B cell (primary cell): Measurements from ENCODE around the gene KCNJ16. TPM values are rescaled to one million over a fixed set of nuclear protein-coding genes. Genes with fewer than 3 reads are reported as not detected.

Source experiments
- ATAC-seq: fragments of 200-7000 bp; cut with Tn5 transposase; one replicate; pipeline ENCODE4 v1.10.0; 2021; ENCODE audit warnings: low read depth, mild to moderate bottlenecking, moderate number of reproducible peaks, moderate library complexity
- CTCF ChIA-PET: fragments of 350-600 bp; sonication (Branson Sonifier 250); formaldehyde crosslinking; loops from one replicate; lab custom pipeline; 2021; ENCODE audit warnings: antibody characterized with exemption, inconsistent platforms; lab: Charles Lee
- POLR2A ChIA-PET: fragments of 350-600 bp; sonication (Branson Sonifier 250); formaldehyde crosslinking; loops from one replicate; lab custom pipeline; 2021; ENCODE audit warnings: antibody characterized with exemption; lab: Charles Lee
- DNase-seq: peaks from one replicate; pipeline ENCODE4 v3.0.0; 2013
- H2AFZ ChIP-seq: 2 replicates; pipeline ENCODE4 v1.6.1; 2012; ENCODE audit warnings: mild to moderate bottlenecking, low read depth, low read length; ENCODE audit not compliant: insufficient read depth, poor library complexity, severe bottlenecking
- H3K27ac ChIP-seq, 2 donors: 1 replicate in 1 of 2; 2 replicates in 1 of 2; pipeline ENCODE4 v1.5.1; 2012 to 2013; ENCODE audit warnings: low read length in 2 of 2, mild to moderate bottlenecking in 2 of 2, moderate library complexity in 1 of 2
- H3K27me3 ChIP-seq, 4 experiments: fragments of 200-600 bp in 1 of 4; sonication (generic) in 1 of 4; replicated peaks in 1 of 4; 1 replicate in 2 of 4; 2 replicates in 2 of 4; pipeline versions ENCODE4 v1.6.1 to v1.7.0; 2013 to 2016; ENCODE audit warnings: low read length in 3 of 4, mild to moderate bottlenecking in 2 of 4, mixed read lengths in 1 of 4, moderate library complexity in 1 of 4; ENCODE audit not compliant: insufficient read depth in 4 of 4, control insufficient read depth in 3 of 4; ENCODE audit errors: control extremely low read depth in 1 of 4
- H3K36me3 ChIP-seq, 2 experiments: replicated peaks in 1 of 2; 1 replicate in 1 of 2; 2 replicates in 1 of 2; pipeline versions ENCODE4 v1.6.1 to v1.7.1; 2013; ENCODE audit warnings: low read length in 1 of 2; ENCODE audit not compliant: insufficient read depth in 2 of 2, control insufficient read depth in 1 of 2; ENCODE audit errors: control extremely low read depth in 1 of 2, extremely low read depth in 1 of 2
- H3K4me1 ChIP-seq, 2 donors: fragments of 200-600 bp in 1 of 2; sonication (generic) in 1 of 2; 1 replicate in 1 of 2; 2 replicates in 1 of 2; pipeline versions ENCODE4 v1.5.1 to v1.6.1; 2013 to 2017; ENCODE audit warnings: low read length in 2 of 2; ENCODE audit not compliant: control insufficient read depth in 2 of 2, insufficient read depth in 2 of 2
- H3K4me2 ChIP-seq: replicated peaks from 2 replicates; pipeline ENCODE3; 2012; ENCODE audit warnings: mild to moderate bottlenecking, low read depth, low read length; ENCODE audit not compliant: poor library complexity, severe bottlenecking
- H3K4me3 ChIP-seq, 5 experiments: fragments of 200-600 bp in 1 of 5; sonication (generic) in 1 of 5; 1 replicate in 3 of 5; 2 replicates in 2 of 5; pipeline versions ENCODE4 v1.5.1 to v1.7.0; 2011 to 2016; ENCODE audit warnings: low read length in 4 of 5, mild to moderate bottlenecking in 4 of 5, low read depth in 2 of 5, control low read depth in 1 of 5, moderate library complexity in 1 of 5; ENCODE audit not compliant: insufficient read depth in 1 of 5; ENCODE audit errors: control extremely low read depth in 1 of 5, extremely low read depth in 1 of 5
- H3K79me2 ChIP-seq: fragments of 200-600 bp; sonication (generic); one replicate; pipeline ENCODE4 v1.6.0; 2016; ENCODE audit warnings: low read length; ENCODE audit not compliant: control insufficient read depth, insufficient read depth
- H3K9ac ChIP-seq: fragments of 200-600 bp; sonication (generic); 2 replicates; pipeline ENCODE4 v1.6.1; 2017; ENCODE audit warnings: mild to moderate bottlenecking, low read length, moderate library complexity
- H3K9me3 ChIP-seq, 3 donors: one replicate each; pipeline versions ENCODE4 v1.6.1 to v1.7.1; 2013; ENCODE audit warnings: low read length in 2 of 3; ENCODE audit not compliant: control insufficient read depth in 2 of 3, insufficient read depth in 1 of 3; ENCODE audit errors: control extremely low read depth in 1 of 3
- H4K20me1 ChIP-seq: 2 replicates; pipeline ENCODE4 v1.6.0; 2012; ENCODE audit warnings: mild to moderate bottlenecking, low read length; ENCODE audit not compliant: insufficient read depth, control insufficient read depth, poor library complexity, severe bottlenecking
- H3K27ac Mint-ChIP-seq: one replicate; pipeline ENCODE4 v1.8.0; 2021; ENCODE audit warnings: mixed read lengths
- H3K27me3 Mint-ChIP-seq: one replicate; pipeline ENCODE4 v1.8.0; 2021; ENCODE audit warnings: mixed read lengths
- H3K4me1 Mint-ChIP-seq: one replicate; pipeline ENCODE4 v1.8.0; 2021; ENCODE audit warnings: mixed read lengths
- H3K4me3 Mint-ChIP-seq: one replicate; pipeline ENCODE4 v1.8.0; 2021; ENCODE audit warnings: mixed read lengths
- H3K9me3 Mint-ChIP-seq: one replicate; pipeline ENCODE4 v1.8.0; 2022; ENCODE audit warnings: mixed read lengths; ENCODE audit not compliant: insufficient read depth
- EZH2 ChIP-seq: IDR thresholded peaks from 2 replicates; pipeline ENCODE4 v1.6.1; 2012; ENCODE audit warnings: borderline replicate concordance, low read depth, mild to moderate bottlenecking, moderate library complexity, low read length; ENCODE audit not compliant: insufficient read depth, poor library complexity, severe bottlenecking
- WGBS: methylation state at CpG from one replicate; pipeline ENCODE4 v1.1.5; 2013; ENCODE audit warnings: missing lambda C conversion rate; ENCODE audit not compliant: insufficient coverage; 5-methylcytosine and 5-hydroxymethylcytosine counted together
- intact Hi-C: fragments of 100-400 bp; cut with micrococcal nuclease; formaldehyde crosslinking; loops from one replicate; pipeline ENCODE4 v1.10.0; 2022
- polyA plus RNA-seq: library from polyadenylated mRNA; depleted of rRNA; stranded (reverse); fragments of >200 nt; gene quantifications from 2 replicates; pipeline ENCODE4 v1.2.3, GENCODE V29; 2012
- total RNA-seq, 2 donors: library from RNA; stranded (reverse); fragments of 120-200 nt in 1 of 2; gene quantifications; 1 replicate in 1 of 2; 2 replicates in 1 of 2; pipeline versions ENCODE4 v1.2.3 to v1.2.4, GENCODE V29; 2013 to 2022
- TF ChIP-seq, protein P1 (sequence below): fragments of 200-600 bp; IDR thresholded peaks from one replicate; pipeline ENCODE4 v1.8.0; 2022; ENCODE audit warnings: antibody characterized with exemption, mild to moderate bottlenecking

The KCNJ16 gene
- total and polyA plus RNA-seq, 2 donors (not counting 1 experiment from before 2014, with no cell fraction given): not detected

GRCh38 chr17:70136131-70136530, 61.1 kb downstream of the KCNJ16 start:
- Histone ChIP-seq H3K79me2 (no peaks in the 10 kb centered on the region), H3K27me3 (no peaks in the 10 kb centered on the region), H2AFZ (no peak overlapping the region), H4K20me1 (no peaks in the 10 kb centered on the region), H3K9me3 (peaks cover 0 to 2% (median 0%) of the 10 kb centered on the region in 3 donors), H3K36me3 (no peaks in the 10 kb centered on the region), H3K4me2 (no peak overlapping the region), H3K4me1 (peaks cover 5 to 8% of the 10 kb centered on the region in 2 donors), H3K27ac (no peak overlapping the region), H3K9ac (no peak overlapping the region), H3K4me3 (no peak overlapping the region)
- no CpG with 5 or more reads among the region's 5 CpGs for WGBS
- peaks cover 15% of the 10 kb centered on the region for H3K4me1 Mint-ChIP-seq
- ATAC-seq: no peak
- CTCF ChIA-PET: interaction anchor here (2.1 kb wide), 1 partner anchor 8 kb away, joined by 4 read pairs; no protein-coding TSS in a partner anchor
- POLR2A ChIA-PET: no interaction called here
- H3K4me3 Mint-ChIP-seq: no peak overlapping the region
- intact Hi-C loops: no loop called here
- TF ChIP-seq, protein P1, sequence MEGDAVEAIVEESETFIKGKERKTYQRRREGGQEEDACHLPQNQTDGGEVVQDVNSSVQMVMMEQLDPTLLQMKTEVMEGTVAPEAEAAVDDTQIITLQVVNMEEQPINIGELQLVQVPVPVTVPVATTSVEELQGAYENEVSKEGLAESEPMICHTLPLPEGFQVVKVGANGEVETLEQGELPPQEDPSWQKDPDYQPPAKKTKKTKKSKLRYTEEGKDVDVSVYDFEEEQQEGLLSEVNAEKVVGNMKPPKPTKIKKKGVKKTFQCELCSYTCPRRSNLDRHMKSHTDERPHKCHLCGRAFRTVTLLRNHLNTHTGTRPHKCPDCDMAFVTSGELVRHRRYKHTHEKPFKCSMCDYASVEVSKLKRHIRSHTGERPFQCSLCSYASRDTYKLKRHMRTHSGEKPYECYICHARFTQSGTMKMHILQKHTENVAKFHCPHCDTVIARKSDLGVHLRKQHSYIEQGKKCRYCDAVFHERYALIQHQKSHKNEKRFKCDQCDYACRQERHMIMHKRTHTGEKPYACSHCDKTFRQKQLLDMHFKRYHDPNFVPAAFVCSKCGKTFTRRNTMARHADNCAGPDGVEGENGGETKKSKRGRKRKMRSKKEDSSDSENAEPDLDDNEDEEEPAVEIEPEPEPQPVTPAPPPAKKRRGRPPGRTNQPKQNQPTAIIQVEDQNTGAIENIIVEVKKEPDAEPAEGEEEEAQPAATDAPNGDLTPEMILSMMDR: no peak
- TF ChIP-seq EZH2: no peak
- no peak overlapping the region for H3K27ac Mint-ChIP-seq
- H3K9me3 Mint-ChIP-seq: no peaks in the 10 kb centered on the region
- DNase-seq: no peak
- H3K27me3 Mint-ChIP-seq: peaks cover 7% of the 10 kb centered on the region

GRCh38 chr17:70137451-70138230, 62.6 kb downstream of the KCNJ16 start:
- Histone ChIP-seq H3K27me3 (no peaks in the 10 kb centered on the region), H3K9ac (peak overlapping the region; percentile 68), H3K4me3 (peak overlapping the region in 4 of 5 experiments; percentile 21 to 62 (median 36)), H3K79me2 (no peaks in the 10 kb centered on the region), H3K4me2 (peak overlapping the region; percentile 71), H2AFZ (peak overlapping the region; percentile 87), H3K36me3 (no peaks in the 10 kb centered on the region), H3K27ac (peak overlapping the region in 1 of 2 donors; percentile 21), H3K4me1 (peaks cover 5 to 8% of the 10 kb centered on the region in 2 donors), H4K20me1 (no peaks in the 10 kb centered on the region), H3K9me3 (no peaks in the 10 kb centered on the region)
- Mint-ChIP-seq H3K27ac (no peak overlapping the region), H3K9me3 (no peaks in the 10 kb centered on the region), H3K4me3 (peak overlapping the region; percentile 84), H3K4me1 (peaks cover 15% of the 10 kb centered on the region), H3K27me3 (peaks cover 4% of the 10 kb centered on the region)
- 0% methylated on average over 4 of the region's 9 CpGs for WGBS
- intact Hi-C loops: no loop called here
- ATAC-seq (peak; percentile 68), DNase-seq (peak; percentile 17)
- no peak for TF ChIP-seq EZH2
- TF ChIP-seq, protein P1: no peak
- CTCF ChIA-PET: interaction anchor here (2.0 kb wide), 1 partner anchor 531 kb away, joined by 6 read pairs; no protein-coding TSS in a partner anchor
- POLR2A ChIA-PET: no interaction called here
